ENCODE data around the gene MUC2.

Gene MUC2

DNA sequence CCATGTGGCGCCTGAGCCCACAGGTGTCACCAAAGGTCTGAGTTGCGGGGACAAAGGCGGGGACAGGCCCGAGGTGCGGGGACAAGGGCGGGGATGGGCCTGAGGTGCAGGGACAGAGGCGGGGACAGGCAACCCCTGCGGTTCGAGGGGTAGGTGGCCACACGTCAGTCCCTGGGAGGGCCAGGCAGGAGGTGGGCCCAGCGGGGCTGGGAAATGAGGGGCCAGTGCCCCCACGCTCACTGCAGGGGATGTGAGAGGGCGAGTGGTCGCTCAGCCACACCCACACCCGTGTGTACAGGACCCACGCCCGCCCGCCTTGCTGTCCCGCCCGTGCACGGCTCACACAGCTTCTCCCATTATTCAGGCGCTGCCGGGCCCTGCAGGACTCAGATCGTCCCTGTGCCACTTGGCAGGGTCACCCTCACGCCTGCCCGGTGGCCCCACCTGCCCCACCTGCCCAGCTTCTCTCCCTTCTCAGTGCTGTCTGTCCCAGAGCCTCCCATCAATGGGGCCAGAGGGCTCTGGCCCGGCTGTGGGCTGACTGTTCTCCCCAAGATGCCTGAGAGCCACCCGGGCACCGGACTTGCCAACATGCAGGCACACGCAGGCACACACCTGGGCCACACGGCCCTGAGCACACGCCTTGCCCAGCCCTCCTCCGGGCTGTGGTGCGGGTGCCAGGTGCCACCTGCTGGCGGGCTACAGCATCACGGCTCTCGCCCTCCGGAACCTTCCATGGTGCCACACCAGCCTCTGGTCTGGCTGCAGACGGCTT is 23.9 kb upstream of the MUC2 start:
- in situ Hi-C loops (cut with MboI; ENCODE audit: low sequenced_read_pairs) = no loop called here

DNA sequence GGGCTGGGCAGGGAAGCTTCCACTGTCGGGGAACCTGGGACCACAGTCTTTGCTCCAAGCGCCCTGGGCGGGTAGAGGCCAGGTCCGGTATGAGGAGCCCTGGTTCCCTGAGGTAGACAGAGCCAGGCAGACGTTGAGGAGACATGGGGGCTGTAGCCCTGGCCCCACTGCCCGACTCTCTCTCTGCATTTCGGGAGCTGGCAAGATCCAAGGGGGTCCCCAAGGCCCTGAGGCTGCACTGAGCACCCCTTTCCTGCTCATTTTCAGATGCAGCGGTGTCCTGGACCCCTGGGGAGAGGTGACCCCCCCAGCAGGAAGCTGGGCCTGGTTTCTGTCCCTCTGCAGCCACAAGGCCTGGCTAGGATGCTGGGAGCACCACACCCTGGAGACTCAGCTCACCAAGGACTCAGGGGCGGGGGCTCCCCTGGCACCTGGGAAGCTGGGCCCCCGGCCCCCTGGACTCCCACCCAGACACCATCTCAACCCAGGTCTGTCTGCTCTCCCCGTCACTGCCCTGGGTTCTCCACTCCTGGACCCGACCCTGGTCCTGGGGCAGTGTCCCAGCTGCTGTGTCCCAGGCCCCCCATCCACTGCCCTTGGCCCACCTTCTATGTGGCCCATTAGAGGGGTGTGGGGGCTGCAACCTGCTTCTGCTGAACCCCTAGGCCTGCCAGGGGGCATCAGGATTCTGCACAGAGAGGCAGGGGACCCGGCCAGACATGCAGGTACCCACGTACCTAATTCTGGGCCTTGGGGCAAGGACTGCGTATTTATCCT is 23.1 kb upstream of the MUC2 start:
- in situ Hi-C loops (cut with MboI; ENCODE audit: low sequenced_read_pairs) = no loop called here

DNA sequence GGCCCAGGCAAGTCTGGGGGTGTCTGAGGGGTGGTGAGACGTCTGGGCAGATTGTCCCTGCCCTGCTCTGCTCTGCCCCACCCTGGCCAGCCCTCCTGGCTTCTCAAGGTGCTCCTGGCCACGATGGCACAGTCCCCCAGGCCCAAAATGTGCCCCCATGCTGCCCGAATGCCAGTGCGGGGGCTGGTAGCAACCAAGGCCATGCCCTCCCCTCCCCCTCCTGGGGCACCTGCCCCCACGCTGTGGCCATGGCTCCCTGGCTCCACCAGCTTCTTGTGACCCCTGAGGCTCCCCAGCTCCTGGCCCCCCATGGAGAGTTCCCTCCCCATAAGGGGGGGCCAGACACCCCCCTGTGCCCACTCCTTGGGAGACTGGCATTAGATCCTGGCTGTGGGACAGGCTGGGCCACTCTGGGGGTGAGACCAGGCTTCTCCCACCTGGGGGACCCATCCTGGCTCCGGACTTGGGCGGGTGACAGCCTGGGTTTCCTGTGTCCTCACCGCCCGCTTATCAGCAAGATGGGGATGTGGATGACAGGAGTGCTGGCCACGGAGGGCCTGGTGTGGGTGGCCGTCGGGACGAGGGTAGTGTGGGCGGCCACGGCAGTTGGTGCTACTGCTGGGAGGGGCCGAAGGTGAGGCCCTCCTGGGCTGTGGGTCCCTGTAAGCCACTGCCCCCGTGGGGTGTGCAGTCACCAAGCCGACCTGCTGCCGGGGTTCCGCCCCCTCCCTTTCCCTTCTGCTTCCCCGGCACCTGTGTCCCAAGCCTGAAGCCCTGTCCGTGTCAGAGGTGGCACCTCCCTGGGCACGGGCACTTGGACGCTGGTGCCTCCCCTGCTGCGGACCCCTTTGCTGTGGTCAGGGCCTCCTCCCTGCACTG is 22.3 kb upstream of the MUC2 start:
- in situ Hi-C loops (cut with MboI; ENCODE audit: low sequenced_read_pairs) = no loop called here

DNA sequence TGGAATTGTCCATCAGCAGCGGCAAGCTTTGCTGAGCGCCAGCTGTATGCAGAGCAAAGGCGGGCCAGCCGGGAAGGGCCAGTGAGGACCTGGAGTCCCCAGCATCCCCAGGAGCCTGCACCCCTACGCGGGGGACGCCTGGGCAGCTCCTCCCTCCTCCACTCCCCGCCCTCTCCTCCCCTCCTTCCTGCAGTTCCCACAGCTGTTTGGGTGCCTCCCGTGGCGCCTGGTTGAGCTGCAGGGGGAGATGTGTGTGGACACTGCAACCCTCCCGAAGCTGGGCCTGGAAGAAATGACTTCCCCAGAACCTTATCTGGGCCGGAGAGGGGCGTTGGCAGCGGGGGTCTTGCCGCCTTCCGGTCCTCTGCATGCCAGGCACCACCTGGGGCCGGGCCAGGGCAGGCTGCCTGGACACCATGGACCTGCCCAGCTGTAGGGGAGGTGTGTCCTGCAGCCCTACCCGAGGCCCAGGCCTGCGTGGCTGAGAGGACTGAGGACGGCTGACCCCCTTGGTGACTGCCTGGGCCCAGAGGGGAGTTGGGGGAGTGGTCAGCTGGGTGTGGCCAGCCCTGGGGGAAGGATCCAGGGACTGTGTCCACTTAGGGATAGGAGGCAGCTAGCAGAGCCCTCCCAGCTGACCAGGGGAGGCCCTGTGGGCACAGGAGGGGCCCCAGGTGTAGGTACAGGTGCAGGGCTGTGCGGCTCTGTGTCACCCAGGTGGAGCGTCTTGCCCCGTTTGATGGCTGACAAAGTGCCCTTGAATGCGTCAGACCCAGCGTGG is 21.4 kb upstream of the MUC2 start:
- in situ Hi-C loops (cut with MboI; ENCODE audit: low sequenced_read_pairs) = no loop called here

DNA sequence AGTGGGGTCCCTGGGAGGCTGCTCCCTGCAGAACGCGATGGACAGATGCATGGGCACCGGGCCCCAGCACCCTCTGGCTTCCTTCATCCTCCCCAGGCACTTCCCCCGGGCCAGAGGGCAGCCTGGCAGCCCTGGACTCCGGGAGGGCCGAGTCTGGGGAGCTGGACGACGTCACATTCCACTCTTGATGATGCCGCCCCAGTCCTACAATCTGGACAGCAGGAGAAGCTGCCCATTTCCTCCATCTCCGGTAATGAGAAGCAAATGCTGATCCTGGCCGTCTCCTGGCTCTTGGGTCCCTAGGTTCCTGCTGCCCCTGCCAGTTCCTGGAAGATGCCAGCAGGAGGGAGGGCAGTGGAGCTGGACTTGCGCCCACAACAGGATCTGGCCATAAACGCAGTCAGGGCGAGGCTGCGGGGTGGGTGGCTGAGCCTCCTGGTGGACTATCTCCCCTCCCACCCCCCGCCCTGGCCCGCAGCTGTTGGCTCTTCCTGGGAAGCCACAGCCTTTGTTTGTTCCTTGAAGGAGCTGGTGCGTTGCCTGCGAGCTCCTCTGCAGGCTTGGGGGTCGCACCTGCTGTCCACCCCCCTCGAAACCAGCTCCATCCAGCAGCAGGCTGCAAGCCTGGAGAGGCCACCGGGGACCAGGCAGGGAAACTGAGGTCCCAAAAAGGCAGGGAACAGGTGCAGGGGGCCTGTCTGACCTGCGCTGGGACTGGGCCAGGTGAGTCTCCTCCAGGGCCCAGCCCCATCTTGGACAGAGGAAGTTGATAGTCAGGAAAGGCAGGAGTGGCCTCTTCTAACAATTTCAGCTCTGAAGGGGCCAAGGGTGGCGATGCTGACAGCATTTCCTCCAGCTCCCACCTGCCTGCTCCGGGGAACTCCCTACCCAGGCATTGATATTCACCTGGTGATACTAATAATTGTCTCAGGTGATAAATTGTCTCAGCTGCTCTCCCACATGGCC is 20.2 kb upstream of the MUC2 start:
- in situ Hi-C loops (cut with MboI; ENCODE audit: low sequenced_read_pairs) = no loop called here

DNA sequence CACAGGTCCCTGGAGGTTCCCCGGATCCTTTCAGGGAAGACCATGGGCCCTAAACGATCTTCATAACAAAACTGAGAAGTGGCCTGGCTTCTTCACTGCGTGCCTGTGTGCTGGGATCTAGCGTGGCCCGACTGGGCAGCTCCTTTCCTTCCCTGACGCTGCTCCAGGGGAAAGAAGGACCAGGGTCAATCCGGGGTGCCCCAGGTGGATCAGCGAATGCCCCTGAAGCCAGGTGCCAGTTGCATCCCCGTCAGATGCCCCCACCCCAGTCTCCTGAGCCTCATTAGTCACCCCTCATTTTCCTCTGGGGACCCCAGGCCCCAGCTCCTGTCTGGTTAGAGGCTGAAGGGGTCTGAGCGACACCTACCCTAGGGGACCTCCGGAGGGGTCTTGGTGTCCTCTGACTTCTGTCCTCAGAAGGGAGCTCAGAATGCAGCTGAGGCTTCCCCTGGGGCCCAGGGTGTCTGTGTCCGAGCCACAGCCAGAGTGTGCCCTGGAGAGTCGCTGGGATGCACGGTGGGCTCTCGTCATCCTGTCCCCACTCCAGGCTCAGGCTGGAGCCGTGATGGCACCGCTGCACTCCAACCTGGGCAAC is 19.5 kb upstream of the MUC2 start:
- in situ Hi-C loops (cut with MboI; ENCODE audit: low sequenced_read_pairs) = no loop called here

DNA sequence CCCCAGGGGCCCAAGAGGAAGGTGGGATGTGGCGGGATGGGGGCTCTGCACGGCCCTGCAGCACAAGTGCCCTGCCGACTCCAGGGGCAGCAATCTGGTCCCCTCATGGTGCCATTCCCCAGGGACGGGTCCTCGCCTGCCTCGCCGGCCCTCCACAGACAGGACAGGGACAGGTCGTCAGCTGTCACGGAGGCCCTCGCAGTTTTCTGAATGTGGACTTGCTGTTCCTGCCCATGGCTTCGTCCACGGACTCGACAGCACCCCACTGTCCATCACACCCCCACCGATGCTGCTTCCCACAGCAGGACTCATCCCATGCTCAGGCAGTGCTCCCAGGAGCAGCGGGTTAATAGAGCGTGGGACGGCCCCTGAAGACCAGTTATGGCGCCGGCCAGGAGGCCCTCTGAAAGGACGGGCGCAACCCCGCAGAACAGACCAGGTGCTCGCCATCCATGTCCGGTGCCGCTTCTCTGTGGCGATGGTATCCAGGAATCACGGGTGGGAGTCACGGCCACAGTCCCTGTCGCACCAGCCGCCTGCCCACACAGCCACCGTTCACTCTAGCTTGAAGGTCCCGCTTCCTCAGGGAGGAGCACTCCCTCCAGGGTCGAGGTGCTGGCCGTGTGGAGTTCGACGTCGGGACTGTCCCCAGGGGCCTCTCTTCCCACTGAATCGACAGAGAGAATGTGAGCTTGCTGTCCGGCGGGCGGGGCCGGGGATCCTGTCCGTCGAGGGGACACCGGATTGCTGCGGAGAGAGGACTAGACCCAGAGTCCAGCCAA is 18.5 kb upstream of the MUC2 start:
- in situ Hi-C loops (cut with MboI; ENCODE audit: low sequenced_read_pairs) = no loop called here

DNA sequence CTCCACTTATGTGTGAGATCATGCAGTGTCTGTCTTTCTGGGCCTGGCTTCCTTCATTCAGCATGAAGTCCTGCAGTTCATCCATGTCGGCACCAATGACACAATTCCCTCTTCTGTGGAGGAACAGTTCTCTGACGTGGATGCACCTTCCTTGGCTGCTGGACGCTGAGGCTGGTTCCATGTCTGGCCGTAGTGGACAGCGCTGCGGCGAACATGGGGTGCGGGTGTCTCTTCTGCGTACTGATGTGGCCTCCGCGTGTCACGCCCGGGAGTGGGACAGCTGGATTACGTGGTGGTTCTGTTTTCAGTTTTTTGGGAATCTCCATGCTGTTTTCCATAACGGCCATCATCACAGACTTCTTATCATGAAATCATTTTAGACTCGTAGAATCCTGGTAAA is 16.9 kb upstream of the MUC2 start:
- in situ Hi-C loops (cut with MboI; ENCODE audit: low sequenced_read_pairs) = no loop called here

DNA sequence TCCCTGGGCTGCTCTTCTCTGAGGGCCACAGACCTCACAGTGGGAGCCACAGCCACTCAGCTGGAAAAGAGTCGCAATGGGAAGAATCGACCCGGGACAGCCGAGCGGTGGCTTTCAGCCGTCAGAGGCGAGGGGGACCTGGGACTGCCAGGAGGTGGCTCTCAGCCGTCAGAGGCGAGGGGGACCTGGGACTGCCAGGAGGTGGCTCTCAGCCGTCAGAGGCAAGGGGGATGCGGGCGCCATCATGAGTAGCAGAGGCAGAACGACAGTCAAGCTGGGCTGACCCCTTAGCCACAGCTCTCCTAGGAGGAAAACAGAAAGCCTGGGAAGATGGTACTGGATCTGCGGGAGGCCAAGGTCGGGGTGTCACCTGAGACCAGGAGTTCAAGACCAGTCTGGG is 14.9 kb upstream of the MUC2 start:
- in situ Hi-C loops (cut with MboI; ENCODE audit: low sequenced_read_pairs) = no loop called here

DNA sequence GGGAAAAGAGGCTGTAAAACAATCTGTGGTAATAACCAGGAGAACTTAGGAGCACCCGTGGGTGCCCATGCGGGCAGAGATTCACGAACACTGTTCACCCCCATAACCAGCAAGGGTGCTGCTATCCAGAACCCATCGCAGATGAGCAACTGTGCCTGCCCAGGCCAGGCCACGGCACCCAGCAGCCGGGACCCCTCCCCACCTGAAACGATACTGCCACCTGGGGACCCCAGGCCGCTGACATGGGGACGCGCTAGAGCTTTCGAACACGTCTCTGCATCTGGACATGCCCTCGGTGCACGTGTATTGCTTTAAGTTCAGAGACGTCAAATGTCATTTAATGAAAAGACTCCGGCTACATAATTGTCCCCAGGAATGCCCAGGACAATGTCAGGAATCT is 14.3 kb upstream of the MUC2 start:
- in situ Hi-C loops (cut with MboI; ENCODE audit: low sequenced_read_pairs) = no loop called here

DNA sequence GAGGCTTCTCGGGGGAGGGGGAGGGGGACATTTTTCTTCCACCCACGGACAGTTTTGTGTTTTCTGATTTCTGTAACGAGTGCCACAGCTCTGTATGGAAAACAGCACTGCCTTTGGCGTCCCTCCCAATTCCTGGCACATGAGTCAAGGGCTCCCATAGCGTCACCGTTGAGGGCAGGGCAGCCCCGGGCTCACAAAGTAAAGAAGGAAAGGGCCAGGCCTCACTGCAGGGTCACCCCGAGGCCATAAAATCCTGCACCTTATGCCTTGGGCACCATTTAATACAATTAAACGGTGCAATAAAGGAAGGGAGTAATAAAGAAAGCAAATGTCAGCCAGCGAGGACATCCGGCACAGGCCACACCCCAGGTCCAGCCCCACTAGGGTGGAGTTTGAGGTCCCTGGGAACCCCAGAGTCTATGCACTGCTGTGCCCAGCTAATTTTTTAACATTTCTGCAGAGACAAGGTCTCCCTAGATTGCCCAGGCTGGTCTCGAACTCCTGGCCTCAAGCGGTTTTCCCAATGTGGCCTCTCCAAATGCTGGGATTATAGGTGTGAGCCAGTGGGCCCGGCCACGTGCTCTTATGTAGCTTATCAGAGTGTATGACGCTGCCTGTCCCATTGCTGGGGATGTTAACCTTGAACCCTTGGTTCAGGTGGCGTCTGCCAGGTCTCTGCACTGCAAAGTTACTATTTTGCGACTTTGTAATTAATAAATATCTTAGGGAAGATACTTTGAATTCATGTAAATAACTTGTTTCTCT is 13.6 kb upstream of the MUC2 start:
- in situ Hi-C loops (cut with MboI; ENCODE audit: low sequenced_read_pairs) = no loop called here

DNA sequence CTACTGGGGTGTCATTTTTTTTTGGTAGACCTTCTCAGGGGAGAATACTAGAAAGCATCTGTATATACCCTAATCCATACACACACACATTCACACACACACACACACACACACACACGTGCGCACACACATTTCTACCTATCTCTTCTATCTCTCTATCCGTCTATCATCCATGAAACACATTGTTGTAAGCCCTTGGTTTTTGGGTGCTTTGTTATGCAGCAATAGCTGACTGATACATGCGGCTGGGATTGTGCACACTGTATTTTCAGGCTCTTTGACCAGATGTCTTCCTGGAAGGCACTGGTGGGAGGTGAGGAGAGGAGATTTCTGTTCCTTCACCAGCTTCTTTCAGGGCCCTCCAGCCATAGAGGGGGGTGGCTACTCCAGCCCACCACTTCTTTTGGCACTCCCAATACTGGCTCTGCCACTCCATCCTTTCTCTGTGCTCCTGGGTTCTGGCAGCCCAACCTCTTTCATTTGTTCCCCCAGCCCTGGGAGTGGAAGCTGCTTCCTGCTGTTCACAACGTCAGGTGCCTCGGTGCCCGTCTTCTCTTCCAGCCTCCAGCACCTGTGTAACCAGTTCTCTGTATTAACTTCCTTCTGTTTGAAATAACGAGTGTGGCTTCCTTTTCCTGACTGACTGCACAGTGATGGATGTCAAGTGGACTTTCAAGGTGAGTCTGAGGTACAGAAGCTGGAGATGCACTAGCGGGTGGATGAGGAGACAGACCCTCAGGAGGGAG is 12.4 kb upstream of the MUC2 start:
- in situ Hi-C loops (cut with MboI; ENCODE audit: low sequenced_read_pairs) = no loop called here

DNA sequence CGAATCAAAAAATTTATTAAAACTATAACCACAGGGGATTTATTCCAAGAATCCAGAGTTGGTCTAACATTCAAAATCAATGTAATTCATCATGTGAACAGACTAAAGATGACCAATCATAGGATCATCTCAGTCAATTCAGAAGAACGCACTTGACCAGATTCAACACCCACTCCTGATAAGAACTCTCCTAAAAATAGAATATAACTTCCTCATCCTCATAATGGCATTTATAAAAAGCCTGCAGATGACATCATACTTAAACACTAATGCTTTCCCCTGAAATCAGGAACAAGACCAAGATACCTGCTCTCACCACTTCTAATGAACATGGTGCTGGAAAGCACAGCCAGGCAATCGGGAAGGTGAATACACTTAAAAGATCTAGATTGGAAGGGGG is 10.5 kb upstream of the MUC2 start:
- in situ Hi-C loops (cut with MboI; ENCODE audit: low sequenced_read_pairs) = no loop called here

DNA sequence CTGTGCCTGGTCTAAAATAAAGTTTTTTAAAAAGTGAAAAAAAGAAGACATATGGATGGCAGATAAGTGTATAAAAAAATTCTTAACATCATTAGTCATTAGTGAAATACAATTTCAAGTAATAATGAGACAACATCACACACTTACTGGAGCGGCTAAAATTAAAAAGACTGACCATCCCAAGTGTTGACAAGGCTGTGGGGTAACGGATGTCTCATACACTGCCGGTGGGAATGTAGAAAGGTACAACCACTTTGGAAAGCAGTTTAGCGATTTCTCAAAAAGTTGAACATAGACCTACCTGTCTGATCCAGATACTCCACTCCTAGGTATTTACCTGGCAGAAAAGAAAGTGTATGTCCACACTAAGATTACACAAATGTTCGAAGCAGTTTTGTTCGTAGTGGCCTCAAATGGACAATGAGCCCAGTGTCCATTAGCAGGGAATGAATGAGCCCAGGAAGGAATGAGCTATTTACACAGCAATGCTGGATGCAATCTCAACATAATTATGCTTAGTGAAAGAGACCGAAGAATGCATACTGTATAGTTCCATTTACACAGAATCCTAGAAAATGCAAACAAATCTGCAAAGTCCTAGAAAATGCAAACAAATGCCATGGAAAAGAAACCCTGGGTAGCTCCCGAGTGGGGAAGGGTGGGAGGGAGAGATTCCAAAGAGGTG is 6.7 kb upstream of the MUC2 start:
- in situ Hi-C loops (cut with MboI; ENCODE audit: low sequenced_read_pairs) = no loop called here

DNA sequence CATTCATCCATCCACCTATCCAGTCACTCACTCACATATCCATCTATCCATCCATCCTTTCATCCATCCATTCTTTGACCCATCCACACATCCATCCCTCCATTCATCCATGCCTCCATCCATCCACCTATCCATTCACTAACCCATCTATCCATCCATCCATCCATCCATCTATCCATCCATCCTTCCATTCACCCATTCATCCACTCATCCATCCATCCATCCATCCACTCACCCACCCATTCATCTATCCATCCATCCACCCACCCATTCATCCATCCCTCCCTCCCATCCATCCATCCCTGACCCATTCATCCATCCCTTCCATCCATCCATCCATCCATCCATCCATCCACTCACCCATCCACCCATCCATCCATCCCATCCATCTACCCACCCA is 4.9 kb upstream of the MUC2 start:
- in situ Hi-C loops (cut with MboI; ENCODE audit: low sequenced_read_pairs) = no loop called here

Data from HL-60/S4 treated with phorbol 12-myristate 13-acetate at 8.2 ng/mL for 4 days and 3 days (cell line).